HG02840 (cell line): ENCODE results near the gene TCF4.

ENCODE experiments used
- ATAC-seq: cut with Tn5 transposase; IDR thresholded peaks from one replicate; pipeline ENCODE4 v1.9.1; 2021; ENCODE audit warnings: mild to moderate bottlenecking, moderate library complexity, moderate number of reproducible peaks; ENCODE audit not compliant: unreplicated experiment, low FRiP score

TCF4 gene

GRCh38 chr18:55509631-55510324 lies 78.2 kb downstream of the TCF4 start:
- peak; percentile 81 for ATAC-seq

- no peak for ATAC-seq
Observed at GRCh38 chr18:55508651-55509050, 79.3 kb downstream of the TCF4 start.

- ATAC-seq, result no peak
Observed at GRCh38 chr18:55506074-55506473, 81.9 kb downstream of the TCF4 start.

- no peak for ATAC-seq
Observed at GRCh38 chr18:55504808-55505207, 83.2 kb downstream of the TCF4 start.

GRCh38 chr18:55503167-55503820 lies 84.7 kb downstream of the TCF4 start:
- no peak for ATAC-seq

- ATAC-seq, result no peak
Observed at GRCh38 chr18:55501982-55502710, 85.8 kb downstream of the TCF4 start.

- no peak for ATAC-seq
Observed at GRCh38 chr18:55501579-55501978, 86.4 kb downstream of the TCF4 start.

GRCh38 chr18:55500316-55501086 lies 87.5 kb downstream of the TCF4 start:
- no peak for ATAC-seq

GRCh38 chr18:55499526-55499925 lies 88.5 kb downstream of the TCF4 start:
- no peak for ATAC-seq

GRCh38 chr18:55497825-55498403 lies 90.1 kb downstream of the TCF4 start:
- ATAC-seq, result no peak

- no peak for ATAC-seq
Observed at GRCh38 chr18:55494899-55495298, 93.1 kb downstream of the TCF4 start.

GRCh38 chr18:55494441-55494840 lies 93.6 kb downstream of the TCF4 start:
- no peak for ATAC-seq

GRCh38 chr18:55491616-55492015 lies 96.4 kb downstream of the TCF4 start:
- no peak for ATAC-seq

- no peak for ATAC-seq
Observed at GRCh38 chr18:55489034-55489986, 98.7 kb downstream of the TCF4 start.

- ATAC-seq, result no peak
Observed at GRCh38 chr18:55488473-55488872, 99.5 kb downstream of the TCF4 start.

GRCh38 chr18:55487997-55488396 lies 100.0 kb downstream of the TCF4 start:
- ATAC-seq, result no peak

GRCh38 chr18:55486936-55487335 lies 101.1 kb downstream of the TCF4 start:
- ATAC-seq, result no peak

- no peak for ATAC-seq
Observed at GRCh38 chr18:55485666-55486065, 102.3 kb downstream of the TCF4 start.

- ATAC-seq, result no peak
Observed at GRCh38 chr18:55484773-55485172, 103.2 kb downstream of the TCF4 start.
